HepG2 (cell line): ENCODE results near the gene TRIM31. TPM values are rescaled to one million over a fixed set of nuclear protein-coding genes. Genes with fewer than 3 reads are reported as not detected.

Experiments
- ATAC-seq: fragments of 200-7000 bp; cut with Tn5 transposase; 3 replicates; pipeline ENCODE4 v1.9.1; 2020; ENCODE audit warnings: mild to moderate bottlenecking, moderate library complexity
- BruUV-seq: library from RNA; stranded (reverse); fragments of 400-500 nt; replicated peaks from 2 replicates; lab custom pipeline; 2021; lab: Mats Ljungman, UMichigan
- CTCF ChIA-PET: fragments of 300-600 bp; formaldehyde crosslinking; extraction: SDS; loops from one replicate; lab custom pipeline; 2021; ENCODE audit warnings: low total read pairs, inconsistent platforms, low intra/inter-chr PET ratio; lab: Yijun Ruan, JAX
- POLR2A ChIA-PET: fragments of 350-600 bp; sonication (Branson Sonifier 250); formaldehyde crosslinking; loops from one replicate; lab custom pipeline; 2020; ENCODE audit warnings: antibody characterized with exemption, inconsistent platforms; lab: Yijun Ruan, JAX
- DNase-seq: peaks from one replicate; pipeline ENCODE4 v3.0.0-alpha.2; 2015; ENCODE audit warnings: low spot score
- FAIRE-seq: peaks from 3 replicates; lab custom pipeline; 2011; peaks lifted over from hg19 to GRCh38; lab: Jason Lieb, UNC
- H2AFZ ChIP-seq: one replicate; pipeline ENCODE4 v1.6.1; 2011; ENCODE audit warnings: low read length, inconsistent platforms
- H3K27ac ChIP-seq: fragments of 300-600 bp; 3 replicates; pipeline ENCODE4 v1.8.0; 2011; ENCODE audit warnings: mixed run types, mild to moderate bottlenecking, mixed read lengths, low read length, inconsistent platforms; ENCODE audit not compliant: insufficient read depth; ENCODE audit errors: extremely low read length
- H3K27me3 ChIP-seq, 2 experiments: fragments of 200-600 bp in 1 of 2; 2 replicates in 1 of 2; 3 replicates in 1 of 2; pipeline versions ENCODE4 v1.6.0 to v1.8.0; 2011; ENCODE audit warnings: low read length in 2 of 2, mild to moderate bottlenecking in 2 of 2, moderate library complexity in 2 of 2, inconsistent platforms in 1 of 2; ENCODE audit not compliant: insufficient read depth in 2 of 2, control insufficient read depth in 1 of 2
- H3K36me3 ChIP-seq, 2 experiments: fragments of 200-600 bp in 1 of 2; replicated peaks in 1 of 2; 2 replicates in 1 of 2; 3 replicates in 1 of 2; pipeline versions ENCODE4 v1.5.1 to v1.8.0; 2011; ENCODE audit warnings: low read length in 2 of 2, inconsistent platforms in 1 of 2; ENCODE audit not compliant: insufficient read depth in 2 of 2, control insufficient read depth in 1 of 2
- H3K4me1 ChIP-seq: 2 replicates; pipeline ENCODE4 v1.5.1; 2012; ENCODE audit warnings: low read length, inconsistent platforms; ENCODE audit not compliant: insufficient read depth
- H3K4me2 ChIP-seq: 2 replicates; pipeline ENCODE4 v1.6.0; 2011; ENCODE audit warnings: low read depth, low read length, inconsistent platforms
- H3K4me3 ChIP-seq, 3 experiments: fragments of 200-600 bp in 1 of 3; sonication (generic), shearing (Covaris generic) in 1 of 3; replicated peaks in 1 of 3; 2 replicates each; pipeline ENCODE4 v1.5.1; 2011 to 2016; ENCODE audit warnings: low read length in 3 of 3, inconsistent platforms in 2 of 3, low read depth in 2 of 3, mild to moderate bottlenecking in 2 of 3, control low read depth in 1 of 3, mixed read lengths in 1 of 3; ENCODE audit not compliant: insufficient read depth in 1 of 3
- H3K79me2 ChIP-seq: one replicate; pipeline ENCODE4 v1.6.1; 2011; ENCODE audit warnings: low read length, inconsistent platforms; ENCODE audit not compliant: insufficient read depth
- H3K9ac ChIP-seq: 2 replicates; pipeline ENCODE4 v1.6.0; 2011; ENCODE audit warnings: mild to moderate bottlenecking, low read depth, low read length, inconsistent platforms; ENCODE audit not compliant: insufficient read depth
- H3K9me3 ChIP-seq: 2 replicates; pipeline ENCODE4 v1.5.1; 2012; ENCODE audit warnings: mild to moderate bottlenecking, low read length
- H4K20me1 ChIP-seq: 2 replicates; pipeline ENCODE4 v1.6.0; 2011; ENCODE audit warnings: inconsistent platforms, mild to moderate bottlenecking, low read length, moderate library complexity; ENCODE audit not compliant: insufficient read depth
- BRD4 ChIP-seq: sonication (generic); formaldehyde crosslinking; IDR thresholded peaks from 2 replicates; pipeline ENCODE4 v1.4.0; 2020; ENCODE audit warnings: missing genetic modification reagents
- FOSL2 ChIP-seq: sonication (generic); formaldehyde crosslinking; IDR thresholded peaks from 2 replicates; pipeline ENCODE4 v1.4.0; 2020; ENCODE audit warnings: missing genetic modification reagents
- FOXC1 ChIP-seq: sonication (generic); formaldehyde crosslinking; IDR thresholded peaks from 2 replicates; pipeline ENCODE4 v1.8.0; 2022; ENCODE audit warnings: mild to moderate bottlenecking, missing genetic modification reagents, borderline replicate concordance
- GTF3A ChIP-seq: sonication (generic); formaldehyde crosslinking; conservative IDR thresholded peaks from 2 replicates; pipeline ENCODE4 v1.4.0; 2020; ENCODE audit warnings: mild to moderate bottlenecking, missing genetic modification reagents
- JDP2 ChIP-seq: sonication (generic); formaldehyde crosslinking; IDR thresholded peaks from 2 replicates; pipeline ENCODE4 v1.8.1; 2022; ENCODE audit warnings: missing genetic modification reagents, borderline replicate concordance
- MIER2 ChIP-seq: IDR thresholded peaks from 2 replicates; pipeline ENCODE4 v1.6.1; 2016; ENCODE audit warnings: missing biosample characterization, missing genetic modification reagents
- NONO ChIP-seq, 2 experiments: fragments of 450-650 bp in 1 of 2; sonication (generic) in 1 of 2; formaldehyde crosslinking in 1 of 2; IDR thresholded peaks in 1 of 2; conservative IDR thresholded peaks in 1 of 2; 2 replicates each; pipeline versions ENCODE4 v1.6.1 to v1.8.0; 2017 to 2022; ENCODE audit warnings: mild to moderate bottlenecking in 1 of 2, missing genetic modification reagents in 1 of 2, moderate library complexity in 1 of 2
- PPARG ChIP-seq: conservative IDR thresholded peaks from 2 replicates; pipeline ENCODE4 v1.6.1; 2016; ENCODE audit warnings: missing biosample characterization, missing genetic modification reagents
- PRMT3 ChIP-seq: sonication (generic); formaldehyde crosslinking; IDR thresholded peaks from 2 replicates; pipeline ENCODE4 v1.8.1; 2022; ENCODE audit warnings: low read depth, mild to moderate bottlenecking, moderate library complexity, missing genetic modification reagents, borderline replicate concordance
- RXRB ChIP-seq: IDR thresholded peaks from 2 replicates; pipeline ENCODE4 v1.6.1; 2016; ENCODE audit warnings: borderline replicate concordance, missing genetic modification reagents, missing compliant biosample characterization
- SCMH1 ChIP-seq: sonication (generic); formaldehyde crosslinking; IDR thresholded peaks from 2 replicates; pipeline ENCODE4 v1.9.0; 2021; ENCODE audit warnings: missing genetic modification reagents, mild to moderate bottlenecking, borderline replicate concordance
- ZNF224 ChIP-seq: sonication (generic); formaldehyde crosslinking; IDR thresholded peaks from 2 replicates; pipeline ENCODE4 v1.5.0; 2020; ENCODE audit warnings: mild to moderate bottlenecking, missing genetic modification reagents
- WGBS: methylation state at CpG from one replicate; pipeline ENCODE4 v1.1.6; 2017; ENCODE audit warnings: low lambda C conversion rate; 5-methylcytosine and 5-hydroxymethylcytosine counted together
- in situ Hi-C: cut with HindIII; loops from 2 replicates; pipeline ENCODE4 v1.10.0; 2017; ENCODE audit warnings: low pct_unique_long_range_greater_than_20kb; ENCODE audit not compliant: extremely low pct_ligation_motif_present
- intact Hi-C: fragments of 100-400 bp; cut with micrococcal nuclease; formaldehyde crosslinking; loops from one replicate; pipeline ENCODE4 v1.10.0; 2022; ENCODE audit not compliant: unreplicated experiment
- polyA plus RNA-seq, 8 experiments: library from polyadenylated mRNA; depleted of rRNA in 3 of 8; stranded (reverse) in 7 of 8; unstranded in 1 of 8; fragments of >200 nt; fragmentation: Illumina TruSeq in 4 of 8; extraction: Trizol in 4 of 8; gene quantifications; 2 replicates each; pipeline versions ENCODE4 v1.2.1 to v1.2.3, GENCODE V29; 2011 to 2016; ENCODE audit warnings: low read depth in 4 of 8, missing spikeins in 1 of 8, mixed read lengths in 1 of 8; ENCODE audit not compliant: insufficient read depth in 1 of 8
- total RNA-seq, 5 experiments: library from RNA; depleted of rRNA; stranded (reverse); fragments of >200 nt; fragmentation: Illumina TruSeq; extraction: Trizol; gene quantifications; 2 replicates each; pipeline ENCODE4 v1.2.3, GENCODE V29; 2016; ENCODE audit warnings: low read depth in 1 of 5
- TF ChIP-seq, protein P1 (sequence below): sonication (generic); formaldehyde crosslinking; IDR thresholded peaks from 2 replicates; pipeline ENCODE4 v1.5.0; 2020; ENCODE audit warnings: mild to moderate bottlenecking, missing genetic modification reagents, moderate library complexity
- TF ChIP-seq, protein P2 (sequence below): sonication (generic); formaldehyde crosslinking; IDR thresholded peaks from 2 replicates; pipeline ENCODE4 v1.4.0; 2020; ENCODE audit warnings: missing genetic modification reagents, borderline replicate concordance
- TF ChIP-seq, protein P3 (sequence below): sonication (generic); formaldehyde crosslinking; IDR thresholded peaks from 2 replicates; pipeline ENCODE4 v1.4.0; 2020; ENCODE audit warnings: mild to moderate bottlenecking, missing genetic modification reagents

The TRIM31 gene
- total and polyA plus RNA-seq, 2 of the 13 experiments (the other 11 are each of a cell fraction or from before 2014, with no cell fraction given): 0.13 to 0.51 TPM

DNA sequence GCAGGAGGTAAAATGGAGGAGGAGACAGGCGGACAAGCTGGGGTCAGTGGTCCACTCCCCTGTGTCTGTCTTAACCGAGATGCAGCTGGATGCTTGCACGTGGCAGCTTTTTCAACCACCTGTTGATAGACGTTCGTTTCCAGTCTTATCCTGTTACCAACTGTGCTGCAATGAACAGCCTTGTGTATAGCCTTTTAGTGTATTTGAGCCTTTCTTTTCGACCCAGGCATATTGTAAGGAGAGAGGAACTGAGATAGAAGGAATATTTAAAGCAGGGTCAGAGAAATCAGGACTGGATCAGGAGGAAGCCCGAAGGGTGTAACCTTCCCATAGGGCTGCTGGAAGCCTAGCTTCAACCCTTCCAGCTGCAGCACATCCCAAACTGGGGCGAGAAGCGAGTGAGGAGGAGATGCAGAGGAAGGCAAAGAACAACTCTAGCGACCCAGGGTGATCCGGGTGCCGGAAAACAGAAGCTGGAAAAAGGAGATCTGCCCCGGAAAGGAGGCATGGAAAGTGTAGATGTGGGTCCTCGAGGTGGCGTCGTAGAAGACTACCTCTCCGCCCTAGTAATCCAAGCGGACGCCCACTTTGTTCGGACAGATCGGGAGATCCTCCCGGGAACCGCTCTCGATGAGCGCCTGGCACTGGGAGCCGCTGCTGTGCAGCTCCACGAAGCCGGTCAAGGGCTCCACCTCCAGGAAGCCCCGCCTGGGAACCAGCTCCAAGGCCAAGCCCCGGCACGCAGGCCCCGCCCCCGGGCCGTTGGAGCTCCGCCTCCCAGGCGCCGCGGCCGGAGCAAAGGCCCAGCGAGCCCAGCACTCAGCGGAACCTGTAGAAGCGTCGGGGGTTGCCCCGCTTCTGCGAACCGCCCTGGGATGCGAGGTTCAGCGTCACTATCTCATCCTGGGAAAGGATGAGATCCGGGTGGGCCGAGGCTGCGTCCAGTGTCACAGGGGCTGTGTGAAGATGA is 11.2 kb downstream of the TRIM31 start:
- no peaks in the 10 kb centered on the region for H4K20me1 ChIP-seq
- in situ Hi-C loops: loop anchor here (5.0 kb wide), 1 partner anchor 71 kb away; no protein-coding TSS in a partner anchor
- WGBS: under 1% methylated on average over 27 of the region's 51 CpGs
- TF ChIP-seq, protein P1, sequence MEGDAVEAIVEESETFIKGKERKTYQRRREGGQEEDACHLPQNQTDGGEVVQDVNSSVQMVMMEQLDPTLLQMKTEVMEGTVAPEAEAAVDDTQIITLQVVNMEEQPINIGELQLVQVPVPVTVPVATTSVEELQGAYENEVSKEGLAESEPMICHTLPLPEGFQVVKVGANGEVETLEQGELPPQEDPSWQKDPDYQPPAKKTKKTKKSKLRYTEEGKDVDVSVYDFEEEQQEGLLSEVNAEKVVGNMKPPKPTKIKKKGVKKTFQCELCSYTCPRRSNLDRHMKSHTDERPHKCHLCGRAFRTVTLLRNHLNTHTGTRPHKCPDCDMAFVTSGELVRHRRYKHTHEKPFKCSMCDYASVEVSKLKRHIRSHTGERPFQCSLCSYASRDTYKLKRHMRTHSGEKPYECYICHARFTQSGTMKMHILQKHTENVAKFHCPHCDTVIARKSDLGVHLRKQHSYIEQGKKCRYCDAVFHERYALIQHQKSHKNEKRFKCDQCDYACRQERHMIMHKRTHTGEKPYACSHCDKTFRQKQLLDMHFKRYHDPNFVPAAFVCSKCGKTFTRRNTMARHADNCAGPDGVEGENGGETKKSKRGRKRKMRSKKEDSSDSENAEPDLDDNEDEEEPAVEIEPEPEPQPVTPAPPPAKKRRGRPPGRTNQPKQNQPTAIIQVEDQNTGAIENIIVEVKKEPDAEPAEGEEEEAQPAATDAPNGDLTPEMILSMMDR (CRISPR knock-in tag): peak; percentile 74
- TF ChIP-seq SCMH1 (CRISPR knock-in tag) (no peak), NONO (IDR thresholded peaks at IDR 0.05) (no peak), NONO (CRISPR knock-in tag; conservative IDR thresholded peaks at IDR 0.05) (peak; percentile 26; the same call in 1 of the 2 replicates), RXRB (CRISPR knock-in tag) (peak; percentile 81), FOSL2 (CRISPR knock-in tag) (peak; percentile 58), PPARG (CRISPR knock-in tag) (peak; percentile 26; the same call in 1 of the 2 replicates), MIER2 (no peak; the same call in 1 of the 2 replicates), FOXC1 (CRISPR knock-in tag) (peak; percentile 79), PRMT3 (CRISPR knock-in tag) (peak; percentile 86; the same call in 1 of the 2 replicates), GTF3A (CRISPR knock-in tag) (no peak; the same call in 1 of the 2 replicates), ZNF224 (CRISPR knock-in tag) (peak; percentile 65; the same call in 1 of the 2 replicates), JDP2 (CRISPR knock-in tag) (no peak), BRD4 (CRISPR knock-in tag) (no peak)
- TF ChIP-seq, protein P2, sequence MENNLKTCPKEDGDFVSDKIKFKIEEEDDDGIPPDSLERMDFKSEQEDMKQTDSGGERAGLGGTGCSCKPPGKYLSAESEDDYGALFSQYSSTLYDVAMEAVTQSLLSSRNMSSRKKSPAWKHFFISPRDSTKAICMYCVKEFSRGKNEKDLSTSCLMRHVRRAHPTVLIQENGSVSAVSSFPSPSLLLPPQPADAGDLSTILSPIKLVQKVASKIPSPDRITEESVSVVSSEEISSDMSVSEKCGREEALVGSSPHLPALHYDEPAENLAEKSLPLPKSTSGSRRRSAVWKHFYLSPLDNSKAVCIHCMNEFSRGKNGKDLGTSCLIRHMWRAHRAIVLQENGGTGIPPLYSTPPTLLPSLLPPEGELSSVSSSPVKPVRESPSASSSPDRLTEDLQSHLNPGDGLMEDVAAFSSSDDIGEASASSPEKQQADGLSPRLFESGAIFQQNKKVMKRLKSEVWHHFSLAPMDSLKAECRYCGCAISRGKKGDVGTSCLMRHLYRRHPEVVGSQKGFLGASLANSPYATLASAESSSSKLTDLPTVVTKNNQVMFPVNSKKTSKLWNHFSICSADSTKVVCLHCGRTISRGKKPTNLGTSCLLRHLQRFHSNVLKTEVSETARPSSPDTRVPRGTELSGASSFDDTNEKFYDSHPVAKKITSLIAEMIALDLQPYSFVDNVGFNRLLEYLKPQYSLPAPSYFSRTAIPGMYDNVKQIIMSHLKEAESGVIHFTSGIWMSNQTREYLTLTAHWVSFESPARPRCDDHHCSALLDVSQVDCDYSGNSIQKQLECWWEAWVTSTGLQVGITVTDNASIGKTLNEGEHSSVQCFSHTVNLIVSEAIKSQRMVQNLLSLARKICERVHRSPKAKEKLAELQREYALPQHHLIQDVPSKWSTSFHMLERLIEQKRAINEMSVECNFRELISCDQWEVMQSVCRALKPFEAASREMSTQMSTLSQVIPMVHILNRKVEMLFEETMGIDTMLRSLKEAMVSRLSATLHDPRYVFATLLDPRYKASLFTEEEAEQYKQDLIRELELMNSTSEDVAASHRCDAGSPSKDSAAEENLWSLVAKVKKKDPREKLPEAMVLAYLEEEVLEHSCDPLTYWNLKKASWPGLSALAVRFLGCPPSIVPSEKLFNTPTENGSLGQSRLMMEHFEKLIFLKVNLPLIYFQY (CRISPR knock-in tag): peak; percentile 99
- TF ChIP-seq, protein P3, sequence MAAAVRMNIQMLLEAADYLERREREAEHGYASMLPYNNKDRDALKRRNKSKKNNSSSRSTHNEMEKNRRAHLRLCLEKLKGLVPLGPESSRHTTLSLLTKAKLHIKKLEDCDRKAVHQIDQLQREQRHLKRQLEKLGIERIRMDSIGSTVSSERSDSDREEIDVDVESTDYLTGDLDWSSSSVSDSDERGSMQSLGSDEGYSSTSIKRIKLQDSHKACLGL (CRISPR knock-in tag): peak; percentile 81

More for the DNA sequence above, 11.2 kb downstream of the TRIM31 start:
- H3K4me3 ChIP-seq: peak overlapping the region; percentile 63 to 77 (median 71)
- H2AFZ ChIP-seq: no peak overlapping the region
- POLR2A ChIA-PET: interaction anchor here (0.6 to 3.1 kb wide), 26 partner anchors 9 to 225 kb away, joined by 3 to 35 read pairs (median 6); partner anchors contain the start of genes POLR1H, PPP1R11, TRIM15 and TRIM26
- peak overlapping the region; percentile 79 for H3K27ac ChIP-seq
- CTCF ChIA-PET: interaction anchor here (3.4 to 6.0 kb wide), 2 partner anchors 29 to 68 kb away, joined by 46 to 140 read pairs; no protein-coding TSS in a partner anchor
- FAIRE-seq (peak; percentile 74), ATAC-seq (peak; percentile 88), DNase-seq (peak; percentile 90)
- H3K9ac ChIP-seq: peak overlapping the region; percentile 79
- H3K36me3 ChIP-seq: no peaks in the 10 kb centered on the region
- intact Hi-C loops: loop anchor here (2.0 kb wide), 1 partner anchor 35 kb away; the partner anchor contains the start of gene PPP1R11
- peaks cover 9% of the 10 kb centered on the region for H3K79me2 ChIP-seq
- peak overlapping the region; percentile 96 for H3K4me2 ChIP-seq
- no peaks in the 10 kb centered on the region for H3K9me3 ChIP-seq
- H3K27me3 ChIP-seq: no peaks in the 10 kb centered on the region; a peak in 1 of 5 replicates
- peaks cover 70% of the 10 kb centered on the region for H3K4me1 ChIP-seq
- TSS peak; percentile 91 for BruUV-seq
